H1 (cell line): Measurements from ENCODE around the gene DLG1. TPM values are rescaled to one million over a fixed set of nuclear protein-coding genes. Genes with fewer than 3 reads are reported as not detected.

Source experiments
- CTCF ChIA-PET: fragments of 300-600 bp; sonication (Branson Sonifier 250); formaldehyde crosslinking; loops from one replicate; lab custom pipeline; 2021; ENCODE audit not compliant: partially characterized antibody; lab: Charles Lee
- POLR2A ChIA-PET: fragments of 300-600 bp; sonication (Branson Sonifier 250); formaldehyde crosslinking; loops from one replicate; lab custom pipeline; 2021; ENCODE audit warnings: inconsistent platforms; ENCODE audit not compliant: partially characterized antibody; lab: Charles Lee
- DNase-seq, 2 experiments: peaks; one replicate each; pipeline versions ENCODE4 v3.0.0 to v3.0.0-alpha.2; 2010 to 2022; ENCODE audit warnings: low spot score in 2 of 2, low read depth in 1 of 2, mixed read lengths in 1 of 2
- FAIRE-seq: peaks from 2 replicates; lab custom pipeline; 2011; peaks lifted over from hg19 to GRCh38; lab: Jason Lieb, UNC
- H2AFZ ChIP-seq: 2 replicates; pipeline ENCODE4 v1.8.1; 2012; ENCODE audit warnings: low read length, inconsistent platforms
- H2AK5ac ChIP-seq: 2 replicates; pipeline ENCODE4 v1.6.1; 2013; ENCODE audit warnings: low read depth, low read length
- H2BK120ac ChIP-seq: replicated peaks from 2 replicates; pipeline ENCODE3; 2013; ENCODE audit warnings: low read depth, low read length, inconsistent platforms
- H2BK12ac ChIP-seq: 2 replicates; pipeline ENCODE4 v1.6.1; 2013; ENCODE audit warnings: low read depth, low read length
- H2BK15ac ChIP-seq: 2 replicates; pipeline ENCODE4 v1.6.1; 2013; ENCODE audit warnings: low read length
- H2BK20ac ChIP-seq: 2 replicates; pipeline ENCODE4 v1.6.1; 2013; ENCODE audit warnings: low read length
- H2BK5ac ChIP-seq: 2 replicates; pipeline ENCODE4 v1.6.1; 2013; ENCODE audit warnings: low read depth, low read length
- H3K14ac ChIP-seq: 2 replicates; pipeline ENCODE4 v1.6.1; 2013; ENCODE audit warnings: inconsistent platforms; ENCODE audit not compliant: insufficient read length
- H3K18ac ChIP-seq: 2 replicates; pipeline ENCODE4 v1.6.1; 2013; ENCODE audit warnings: low read length; ENCODE audit errors: extremely low read depth
- H3K23ac ChIP-seq: 2 replicates; pipeline ENCODE4 v1.6.1; 2013; ENCODE audit warnings: inconsistent platforms; ENCODE audit not compliant: insufficient read length
- H3K23me2 ChIP-seq: 2 replicates; pipeline ENCODE4 v1.6.1; 2013; ENCODE audit warnings: low read depth, low read length
- H3K27ac ChIP-seq: 2 replicates; pipeline ENCODE4 v1.6.1; 2011; ENCODE audit warnings: low read depth, low read length, inconsistent platforms
- H3K27me3 ChIP-seq, 4 experiments: replicated peaks in 1 of 4; 1 replicate in 1 of 4; 2 replicates in 3 of 4; pipeline versions ENCODE4 v1.6.1 to v1.8.1; 2011 to 2013; ENCODE audit warnings: low read length in 3 of 4, mild to moderate bottlenecking in 3 of 4, inconsistent platforms in 2 of 4, mixed read lengths in 2 of 4, moderate library complexity in 1 of 4; ENCODE audit not compliant: control insufficient read depth in 3 of 4, insufficient read depth in 3 of 4; ENCODE audit errors: extremely low read depth in 1 of 4
- H3K36me3 ChIP-seq, 4 experiments: 2 replicates each; pipeline versions ENCODE4 v1.6.1 to v1.8.1; 2011 to 2013; ENCODE audit warnings: mild to moderate bottlenecking in 4 of 4, low read length in 3 of 4, moderate library complexity in 2 of 4, control low read depth in 1 of 4, inconsistent platforms in 1 of 4; ENCODE audit not compliant: insufficient read depth in 4 of 4, control insufficient read depth in 2 of 4
- H3K4ac ChIP-seq: replicated peaks from 2 replicates; pipeline ENCODE3; 2013; ENCODE audit warnings: low read length, low read depth, mixed read lengths, inconsistent platforms; ENCODE audit not compliant: insufficient read length
- H3K4me1 ChIP-seq, 4 experiments: replicated peaks in 1 of 4; 1 replicate in 1 of 4; 2 replicates in 3 of 4; pipeline versions ENCODE4 v1.6.1 to v1.8.1; 2011 to 2013; ENCODE audit warnings: low read length in 3 of 4, inconsistent platforms in 2 of 4, mixed read lengths in 1 of 4; ENCODE audit not compliant: insufficient read depth in 4 of 4, control insufficient read depth in 3 of 4
- H3K4me2 ChIP-seq, 2 experiments: 2 replicates each; pipeline versions ENCODE4 v1.6.1 to v1.8.1; 2011 to 2013; ENCODE audit warnings: low read depth in 2 of 2, low read length in 2 of 2, control low read depth in 1 of 2, inconsistent platforms in 1 of 2, mild to moderate bottlenecking in 1 of 2; ENCODE audit not compliant: insufficient read depth in 1 of 2
- H3K4me3 ChIP-seq, 4 experiments: fragments of 200-600, 300-600 bp in 1 of 4; sonication (generic), shearing (Covaris generic), sonication (Bioruptor Twin) in 1 of 4; 2 replicates each; pipeline versions ENCODE4 v1.5.1 to v1.8.1; 2011 to 2016; ENCODE audit warnings: low read length in 4 of 4, low read depth in 3 of 4, control low read depth in 2 of 4, inconsistent platforms in 2 of 4, mild to moderate bottlenecking in 2 of 4, mixed read lengths in 1 of 4, moderate library complexity in 1 of 4; ENCODE audit not compliant: insufficient read depth in 2 of 4; ENCODE audit errors: extremely low read depth in 1 of 4
- H3K56ac ChIP-seq: replicated peaks from 2 replicates; pipeline ENCODE3; 2013; ENCODE audit warnings: low read depth, mild to moderate bottlenecking, mixed read lengths, low read length, inconsistent platforms; ENCODE audit not compliant: insufficient read length
- H3K79me1 ChIP-seq: 2 replicates; pipeline ENCODE4 v1.6.1; 2013; ENCODE audit warnings: low read depth, low read length, control low read depth
- H3K79me2 ChIP-seq, 2 experiments: 2 replicates each; pipeline versions ENCODE4 v1.6.1 to v1.8.1; 2012 to 2013; ENCODE audit warnings: low read length in 2 of 2, mild to moderate bottlenecking in 2 of 2, inconsistent platforms in 1 of 2; ENCODE audit not compliant: insufficient read depth in 2 of 2, control insufficient read depth in 1 of 2
- H3K9ac ChIP-seq, 4 experiments: replicated peaks in 1 of 4; 1 replicate in 1 of 4; 2 replicates in 3 of 4; pipeline versions ENCODE4 v1.6.1 to v1.8.1; 2011 to 2013; ENCODE audit warnings: low read depth in 3 of 4, low read length in 3 of 4, control low read depth in 2 of 4, mild to moderate bottlenecking in 2 of 4, moderate library complexity in 2 of 4, inconsistent platforms in 1 of 4; ENCODE audit errors: extremely low read depth in 1 of 4
- H3K9me3 ChIP-seq, 2 experiments: 2 replicates each; pipeline versions ENCODE4 v1.6.1 to v1.8.1; 2012 to 2013; ENCODE audit warnings: mild to moderate bottlenecking in 2 of 2, moderate library complexity in 2 of 2, control low read depth in 1 of 2, inconsistent platforms in 1 of 2, low read depth in 1 of 2, low read length in 1 of 2, mixed read lengths in 1 of 2; ENCODE audit not compliant: insufficient read depth in 2 of 2
- H4K20me1 ChIP-seq, 2 experiments: replicated peaks in 1 of 2; 2 replicates each; pipeline versions ENCODE3 to v1.8.1; 2011 to 2013; ENCODE audit warnings: inconsistent platforms in 2 of 2, low read length in 2 of 2, mild to moderate bottlenecking in 1 of 2; ENCODE audit not compliant: insufficient read depth in 2 of 2, control insufficient read depth in 1 of 2
- H4K5ac ChIP-seq: 2 replicates; pipeline ENCODE4 v1.6.1; 2013; ENCODE audit warnings: low read length, low read depth, mixed read lengths, inconsistent platforms; ENCODE audit not compliant: insufficient read length
- H4K8ac ChIP-seq: 2 replicates; pipeline ENCODE4 v1.8.0; 2013; ENCODE audit warnings: mild to moderate bottlenecking, moderate library complexity, low read length, inconsistent platforms; ENCODE audit not compliant: insufficient read depth; ENCODE audit errors: extremely low read depth
- H4K91ac ChIP-seq: replicated peaks from 2 replicates; pipeline ENCODE3; 2013; ENCODE audit warnings: low read length, mixed read lengths, inconsistent platforms; ENCODE audit not compliant: insufficient read length
- CBX5 ChIP-seq: fragments of 300-800, 300-1000 bp; sonication (generic); IDR thresholded peaks from 2 replicates; pipeline ENCODE4 v1.7.1; 2016; ENCODE audit warnings: antibody characterized with exemption, low read length, low read depth
- SRF ChIP-seq: IDR thresholded peaks from 2 replicates; pipeline ENCODE4 v1.6.1; 2011; ENCODE audit warnings: mild to moderate bottlenecking, low read depth, low read length, moderate library complexity
- WGBS, 2 experiments: shearing (Covaris generic) in 1 of 2; methylation state at CpG; one replicate each; pipeline versions ENCODE4 v1.1.6 to v1.1.7; 2013 to 2015; ENCODE audit warnings: low lambda C conversion rate in 2 of 2, mixed read lengths in 2 of 2, inconsistent platforms in 1 of 2, low coverage in 1 of 2, missing lambda C conversion rate in 1 of 2; ENCODE audit not compliant: insufficient replicate concordance in 2 of 2, insufficient coverage in 1 of 2, insufficient read length in 1 of 2; ENCODE audit errors: extremely low coverage in 1 of 2, missing lambda C conversion rate in 1 of 2; 5-methylcytosine and 5-hydroxymethylcytosine counted together
- polyA plus RNA-seq, 7 experiments: library from polyadenylated mRNA; depleted of rRNA in 3 of 7; stranded (reverse) in 5 of 7; unstranded in 2 of 7; fragments of >200 nt in 5 of 7; fragments of 200-250 nt in 2 of 7; gene quantifications; 1 replicate in 5 of 7; 2 replicates in 1 of 7; 4 replicates in 1 of 7; pipeline versions ENCODE4 v1.2.1 to v1.2.3, GENCODE V29; 2011 to 2013; ENCODE audit warnings: missing spikeins in 2 of 7, mixed read lengths in 2 of 7
- total RNA-seq: library from RNA; stranded (reverse); fragmentation: NEBNext Ultra II Directional; extraction: Animal tissue kit (Norgen Biotek cat#: 25700); gene quantifications from 2 replicates; pipeline ENCODE4 v1.2.1, GENCODE V29; 2021
- TF ChIP-seq, protein P1 (sequence below), 3 experiments: IDR thresholded peaks; 1 replicate in 2 of 3; 2 replicates in 1 of 3; pipeline versions ENCODE4 v1.5.1 to v1.6.1; 2011; ENCODE audit warnings: low read length in 3 of 3, mild to moderate bottlenecking in 3 of 3, inconsistent platforms in 2 of 3, low read depth in 1 of 3, moderate library complexity in 1 of 3; ENCODE audit not compliant: insufficient read depth in 1 of 3; ENCODE audit errors: control extremely low read depth in 1 of 3

DLG1 gene
- total and polyA plus RNA-seq, 2 of the 8 experiments (the other 6 are each of a cell fraction or from before 2014, with no cell fraction given) = 13.4 to 78.8 TPM

- no peaks in the 10 kb centered on the region for H3K79me2 ChIP-seq
- no peak overlapping the region for H3K27ac ChIP-seq
- no peak overlapping the region for H2BK15ac ChIP-seq
- H2BK12ac ChIP-seq = no peak overlapping the region
- H3K4me2 ChIP-seq = no peak overlapping the region
- H4K91ac ChIP-seq = no peak overlapping the region
- WGBS, 2 experiments = 85% methylated on average over 4 of the region's 4 CpGs; no CpG with 5 or more reads in 1 of the 2 experiments
- H3K27me3 ChIP-seq = no peaks in the 10 kb centered on the region
- no peaks in the 10 kb centered on the region for H3K36me3 ChIP-seq
- H4K8ac ChIP-seq = no peak overlapping the region
- H3K9ac ChIP-seq = no peak overlapping the region
- H3K18ac ChIP-seq = no peak overlapping the region
- H2BK20ac ChIP-seq = no peak overlapping the region
- H3K4me3 ChIP-seq = no peak overlapping the region
- H4K20me1 ChIP-seq = peaks cover 0 to 2% of the 10 kb centered on the region in 2 experiments
- no peak overlapping the region for H4K5ac ChIP-seq
- H3K4ac ChIP-seq = no peak overlapping the region
- no peak for TF ChIP-seq CBX5
- TF ChIP-seq, protein P1, sequence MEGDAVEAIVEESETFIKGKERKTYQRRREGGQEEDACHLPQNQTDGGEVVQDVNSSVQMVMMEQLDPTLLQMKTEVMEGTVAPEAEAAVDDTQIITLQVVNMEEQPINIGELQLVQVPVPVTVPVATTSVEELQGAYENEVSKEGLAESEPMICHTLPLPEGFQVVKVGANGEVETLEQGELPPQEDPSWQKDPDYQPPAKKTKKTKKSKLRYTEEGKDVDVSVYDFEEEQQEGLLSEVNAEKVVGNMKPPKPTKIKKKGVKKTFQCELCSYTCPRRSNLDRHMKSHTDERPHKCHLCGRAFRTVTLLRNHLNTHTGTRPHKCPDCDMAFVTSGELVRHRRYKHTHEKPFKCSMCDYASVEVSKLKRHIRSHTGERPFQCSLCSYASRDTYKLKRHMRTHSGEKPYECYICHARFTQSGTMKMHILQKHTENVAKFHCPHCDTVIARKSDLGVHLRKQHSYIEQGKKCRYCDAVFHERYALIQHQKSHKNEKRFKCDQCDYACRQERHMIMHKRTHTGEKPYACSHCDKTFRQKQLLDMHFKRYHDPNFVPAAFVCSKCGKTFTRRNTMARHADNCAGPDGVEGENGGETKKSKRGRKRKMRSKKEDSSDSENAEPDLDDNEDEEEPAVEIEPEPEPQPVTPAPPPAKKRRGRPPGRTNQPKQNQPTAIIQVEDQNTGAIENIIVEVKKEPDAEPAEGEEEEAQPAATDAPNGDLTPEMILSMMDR (IDR thresholded peaks at IDR 0.05; ENCODE audit: control extremely low read depth in 1 of 3, insufficient read depth in 1 of 3, low read depth in 1 of 3, low read length in 3 of 3) = no peak
- TF ChIP-seq SRF = no peak
- DNase-seq (no peak), FAIRE-seq (no peak)
- ChIA-PET CTCF (interaction anchor here (0.8 to 1.7 kb wide), 3 partner anchors 8 to 14 kb away, joined by 3 to 5 read pairs (median 3); no protein-coding TSS in a partner anchor), POLR2A (no interaction called here)
- peaks cover 0 to 3% (median under 1%) of the 10 kb centered on the region in 4 experiments; a peak in 2 of 7 replicates for H3K4me1 ChIP-seq
- peaks cover 6% of the 10 kb centered on the region for H3K23me2 ChIP-seq
- H3K79me1 ChIP-seq = no peaks in the 10 kb centered on the region
- no peaks in the 10 kb centered on the region for H3K9me3 ChIP-seq
- H2AK5ac ChIP-seq = no peak overlapping the region
- no peak overlapping the region for H3K14ac ChIP-seq
- H2BK120ac ChIP-seq = no peak overlapping the region
- no peak overlapping the region for H2BK5ac ChIP-seq
- H2AFZ ChIP-seq = no peak overlapping the region
- H3K23ac ChIP-seq = no peak overlapping the region
- H3K56ac ChIP-seq = no peak overlapping the region
These were observed 47.0 kb upstream of the DLG1 start for GRCh38 chr3:197345390-197345789.
